Panc1 (cell line): Measurements from ENCODE around the gene HS3ST3A1. TPM values are rescaled to one million over a fixed set of nuclear protein-coding genes. Genes with fewer than 3 reads are reported as not detected.

Experiments
- ATAC-seq: fragments of 200-7000 bp; cut with Tn5 transposase; 2 replicates; pipeline ENCODE4 v1.9.1; 2020; ENCODE audit warnings: mild to moderate bottlenecking, moderate library complexity
- BruUV-seq: library from RNA; stranded (reverse); fragments of 400-500 nt; replicated peaks from 2 replicates; lab custom pipeline; 2021; lab: Mats Ljungman, UMichigan
- CTCF ChIA-PET: fragments of 300-600 bp; sonication (Branson Sonifier 250); formaldehyde crosslinking; loops from one replicate; lab custom pipeline; 2022; ENCODE audit warnings: antibody characterized with exemption; lab: Charles Lee
- POLR2A ChIA-PET: fragments of 300-600 bp; sonication (Branson Sonifier 250); formaldehyde crosslinking; loops from one replicate; lab custom pipeline; 2022; ENCODE audit warnings: antibody characterized with exemption; lab: Charles Lee
- DNase-seq: peaks from one replicate; pipeline ENCODE4 v3.0.0-alpha.2; 2010; ENCODE audit warnings: low read depth, low spot score
- H3K27ac ChIP-seq: 2 replicates; pipeline ENCODE4 v1.5.1; 2011; ENCODE audit warnings: mild to moderate bottlenecking, low read length, inconsistent platforms
- H3K27me3 ChIP-seq: fragments of 200-500 bp; sonication (Bioruptor generic); 2 replicates; pipeline ENCODE4 v1.6.0; 2014; ENCODE audit warnings: low read length, inconsistent platforms; ENCODE audit not compliant: control insufficient read depth, insufficient read depth
- H3K36me3 ChIP-seq: fragments of 200-500 bp; sonication (Bioruptor generic); 2 replicates; pipeline ENCODE4 v1.5.1; 2014; ENCODE audit warnings: inconsistent platforms, mild to moderate bottlenecking, low read length, moderate library complexity; ENCODE audit not compliant: control insufficient read depth, insufficient read depth
- H3K4me1 ChIP-seq: 2 replicates; pipeline ENCODE4 v1.5.1; 2011; ENCODE audit warnings: inconsistent platforms, mild to moderate bottlenecking, low read length, moderate library complexity; ENCODE audit not compliant: control insufficient read depth, insufficient read depth
- H3K4me3 ChIP-seq, 2 experiments: 2 replicates each; pipeline ENCODE4 v1.5.1; 2011 to 2012; ENCODE audit warnings: low read depth in 2 of 2, low read length in 2 of 2, mild to moderate bottlenecking in 2 of 2, inconsistent platforms in 1 of 2, moderate library complexity in 1 of 2
- H3K9me3 ChIP-seq: fragments of 200-500 bp; sonication (Bioruptor generic); 2 replicates; pipeline ENCODE4 v1.5.1; 2014; ENCODE audit warnings: low read depth, mild to moderate bottlenecking, inconsistent platforms, low read length, moderate library complexity; ENCODE audit not compliant: control insufficient read depth, insufficient read depth
- POLR2AphosphoS5 ChIP-seq: IDR thresholded peaks from 2 replicates; pipeline ENCODE4 v1.6.1; 2012; ENCODE audit warnings: mild to moderate bottlenecking, low read depth, low read length, moderate library complexity
- SIN3A ChIP-seq: IDR thresholded peaks from 2 replicates; pipeline ENCODE4 v1.6.1; 2012; ENCODE audit warnings: low read depth, mild to moderate bottlenecking, low read length, moderate library complexity, borderline replicate concordance; ENCODE audit not compliant: insufficient read depth
- TCF7L2 ChIP-seq: IDR thresholded peaks from 2 replicates; pipeline ENCODE4 v1.6.1; 2011; ENCODE audit warnings: mild to moderate bottlenecking, low read depth, low read length, inconsistent platforms
- in situ Hi-C: cut with HindIII; loops from 2 replicates; pipeline ENCODE4 v1.10.0; 2016; ENCODE audit warnings: low sequenced_read_pairs, low pct_unique_long_range_greater_than_20kb
- intact Hi-C: fragments of 100-400 bp; cut with micrococcal nuclease; formaldehyde crosslinking; loops from one replicate; pipeline ENCODE4 v1.10.0; 2022; ENCODE audit not compliant: unreplicated experiment
- total RNA-seq: library from RNA; stranded (reverse); gene quantifications from one replicate; pipeline ENCODE4 v1.2.1, GENCODE V29; 2021; ENCODE audit not compliant: unreplicated experiment
- TF ChIP-seq, protein P1 (sequence below), 2 experiments: IDR thresholded peaks; 2 replicates each; pipeline ENCODE4 v1.6.1; 2011 to 2012; ENCODE audit warnings: low read depth in 2 of 2, control low read depth in 1 of 2, low read length in 1 of 2, mild to moderate bottlenecking in 1 of 2, moderate library complexity in 1 of 2; ENCODE audit not compliant: insufficient read depth in 1 of 2
- TF ChIP-seq, protein P2 (sequence below): fragments of 450-650 bp; IDR thresholded peaks from 2 replicates; pipeline ENCODE4 v1.5.1; 2017; ENCODE audit warnings: mild to moderate bottlenecking

The HS3ST3A1 gene
- total RNA-seq, 1 experiment from 2014 or later: 0.31 TPM

DNA sequence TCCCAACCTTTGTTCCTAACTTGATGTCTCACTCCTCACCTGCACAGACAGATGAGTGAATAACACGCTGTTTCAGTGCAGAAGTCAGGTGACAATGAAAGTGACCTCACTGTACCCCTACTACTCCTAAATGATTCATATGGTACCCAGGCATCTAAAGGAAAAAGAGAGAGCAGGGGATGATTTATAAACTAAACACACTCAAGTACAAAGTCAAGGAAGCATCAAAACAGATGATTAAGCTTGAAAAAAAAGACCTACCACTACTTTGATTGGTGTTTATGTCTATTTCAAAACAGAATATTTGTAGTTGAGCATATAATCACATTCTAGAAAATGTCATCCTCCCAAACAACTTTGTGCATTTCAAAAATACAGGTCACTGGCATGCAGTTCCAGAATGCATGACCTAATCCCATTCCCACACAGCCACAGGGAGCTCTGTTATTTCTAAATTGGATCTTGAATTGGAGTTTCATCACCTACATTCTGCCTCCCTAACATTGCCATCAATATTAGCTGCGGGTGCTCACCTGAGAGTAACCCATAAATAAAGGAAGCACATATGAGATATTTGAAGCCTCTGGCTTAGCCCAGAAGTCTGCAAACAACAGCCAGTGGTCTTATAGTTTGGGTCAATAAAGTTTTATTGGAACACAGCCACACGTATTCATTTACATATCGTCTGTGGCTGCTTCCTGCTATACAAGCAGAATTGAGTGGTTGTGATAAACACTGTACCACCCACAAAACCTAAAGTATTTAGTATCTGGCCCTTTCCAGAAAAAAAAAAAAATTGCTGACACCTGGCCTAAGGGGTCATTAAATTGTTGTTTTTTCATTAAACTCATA, 14.0 kb downstream of the HS3ST3A1 start:
- intact Hi-C loops (no loop called here), in situ Hi-C loops (no loop called here)
- no TSS peak for BruUV-seq
- TF ChIP-seq, protein P1, sequence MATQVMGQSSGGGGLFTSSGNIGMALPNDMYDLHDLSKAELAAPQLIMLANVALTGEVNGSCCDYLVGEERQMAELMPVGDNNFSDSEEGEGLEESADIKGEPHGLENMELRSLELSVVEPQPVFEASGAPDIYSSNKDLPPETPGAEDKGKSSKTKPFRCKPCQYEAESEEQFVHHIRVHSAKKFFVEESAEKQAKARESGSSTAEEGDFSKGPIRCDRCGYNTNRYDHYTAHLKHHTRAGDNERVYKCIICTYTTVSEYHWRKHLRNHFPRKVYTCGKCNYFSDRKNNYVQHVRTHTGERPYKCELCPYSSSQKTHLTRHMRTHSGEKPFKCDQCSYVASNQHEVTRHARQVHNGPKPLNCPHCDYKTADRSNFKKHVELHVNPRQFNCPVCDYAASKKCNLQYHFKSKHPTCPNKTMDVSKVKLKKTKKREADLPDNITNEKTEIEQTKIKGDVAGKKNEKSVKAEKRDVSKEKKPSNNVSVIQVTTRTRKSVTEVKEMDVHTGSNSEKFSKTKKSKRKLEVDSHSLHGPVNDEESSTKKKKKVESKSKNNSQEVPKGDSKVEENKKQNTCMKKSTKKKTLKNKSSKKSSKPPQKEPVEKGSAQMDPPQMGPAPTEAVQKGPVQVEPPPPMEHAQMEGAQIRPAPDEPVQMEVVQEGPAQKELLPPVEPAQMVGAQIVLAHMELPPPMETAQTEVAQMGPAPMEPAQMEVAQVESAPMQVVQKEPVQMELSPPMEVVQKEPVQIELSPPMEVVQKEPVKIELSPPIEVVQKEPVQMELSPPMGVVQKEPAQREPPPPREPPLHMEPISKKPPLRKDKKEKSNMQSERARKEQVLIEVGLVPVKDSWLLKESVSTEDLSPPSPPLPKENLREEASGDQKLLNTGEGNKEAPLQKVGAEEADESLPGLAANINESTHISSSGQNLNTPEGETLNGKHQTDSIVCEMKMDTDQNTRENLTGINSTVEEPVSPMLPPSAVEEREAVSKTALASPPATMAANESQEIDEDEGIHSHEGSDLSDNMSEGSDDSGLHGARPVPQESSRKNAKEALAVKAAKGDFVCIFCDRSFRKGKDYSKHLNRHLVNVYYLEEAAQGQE (IDR thresholded peaks at IDR 0.05; ENCODE audit: insufficient read depth in 1 of 2, low read depth in 2 of 2, low read length in 1 of 2): no peak
- TF ChIP-seq TCF7L2: no peak
- no peak for TF ChIP-seq POLR2AphosphoS5
- no peak for TF ChIP-seq SIN3A
- TF ChIP-seq, protein P2, sequence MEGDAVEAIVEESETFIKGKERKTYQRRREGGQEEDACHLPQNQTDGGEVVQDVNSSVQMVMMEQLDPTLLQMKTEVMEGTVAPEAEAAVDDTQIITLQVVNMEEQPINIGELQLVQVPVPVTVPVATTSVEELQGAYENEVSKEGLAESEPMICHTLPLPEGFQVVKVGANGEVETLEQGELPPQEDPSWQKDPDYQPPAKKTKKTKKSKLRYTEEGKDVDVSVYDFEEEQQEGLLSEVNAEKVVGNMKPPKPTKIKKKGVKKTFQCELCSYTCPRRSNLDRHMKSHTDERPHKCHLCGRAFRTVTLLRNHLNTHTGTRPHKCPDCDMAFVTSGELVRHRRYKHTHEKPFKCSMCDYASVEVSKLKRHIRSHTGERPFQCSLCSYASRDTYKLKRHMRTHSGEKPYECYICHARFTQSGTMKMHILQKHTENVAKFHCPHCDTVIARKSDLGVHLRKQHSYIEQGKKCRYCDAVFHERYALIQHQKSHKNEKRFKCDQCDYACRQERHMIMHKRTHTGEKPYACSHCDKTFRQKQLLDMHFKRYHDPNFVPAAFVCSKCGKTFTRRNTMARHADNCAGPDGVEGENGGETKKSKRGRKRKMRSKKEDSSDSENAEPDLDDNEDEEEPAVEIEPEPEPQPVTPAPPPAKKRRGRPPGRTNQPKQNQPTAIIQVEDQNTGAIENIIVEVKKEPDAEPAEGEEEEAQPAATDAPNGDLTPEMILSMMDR: no peak
- ATAC-seq: no peak
- H3K27ac ChIP-seq: no peak overlapping the region
- H3K4me1 ChIP-seq: no peaks in the 10 kb centered on the region
- no peak overlapping the region for H3K4me3 ChIP-seq
- ChIA-PET POLR2A (no interaction called here), CTCF (no interaction called here)
- DNase-seq: no peak
- H3K27me3 ChIP-seq: no peaks in the 10 kb centered on the region
- H3K9me3 ChIP-seq: no peaks in the 10 kb centered on the region
- no peaks in the 10 kb centered on the region for H3K36me3 ChIP-seq

DNA sequence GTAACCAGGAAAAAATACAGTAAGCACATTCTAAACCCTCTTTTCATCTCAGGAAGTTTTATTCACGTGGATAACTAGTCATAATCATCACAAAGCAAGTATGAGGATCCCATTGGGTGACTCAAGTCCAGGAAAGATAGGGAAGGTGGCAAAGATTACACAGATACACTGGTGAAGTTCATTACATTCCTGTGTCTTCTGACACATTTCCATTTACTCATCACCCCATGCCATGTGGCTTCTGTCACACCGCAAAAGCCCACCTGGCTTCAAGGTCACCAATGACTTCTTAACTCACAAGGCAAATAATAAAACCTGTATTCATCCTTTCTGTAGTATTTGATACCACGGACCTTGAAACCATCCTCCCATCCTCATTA, 17.0 kb downstream of the HS3ST3A1 start:
- DNase-seq (no peak), ATAC-seq (no peak)
- TF ChIP-seq SIN3A: no peak
- TF ChIP-seq, protein P2: no peak
- Histone ChIP-seq H3K27me3 (no peaks in the 10 kb centered on the region), H3K27ac (no peak overlapping the region), H3K4me1 (no peaks in the 10 kb centered on the region), H3K4me3 (no peak overlapping the region), H3K9me3 (no peaks in the 10 kb centered on the region), H3K36me3 (no peaks in the 10 kb centered on the region)
- intact Hi-C loops (no loop called here), in situ Hi-C loops (no loop called here)
- ChIA-PET POLR2A (no interaction called here), CTCF (no interaction called here)
- BruUV-seq: no TSS peak
